Mesenteric fat pad (tissue), 1 donor: Measurements from ENCODE around the gene RTN4. TPM values are rescaled to one million over a fixed set of nuclear protein-coding genes. Genes with fewer than 3 reads are reported as not detected.

Source experiments
- DNase-seq: peaks from one replicate; pipeline ENCODE4 v3.0.0-alpha.2; 2020; ENCODE audit warnings: low spot score
- total RNA-seq: library from RNA; stranded (reverse); fragmentation: NEBNext Ultra II Directional; extraction: Animal tissue kit (Norgen Biotek cat#: 25700); gene quantifications from one replicate; pipeline ENCODE4 v1.2.1, GENCODE V29; 2021
- donor health status: DM: yes; HTN: yes; CAD: no.

RTN4 gene
- total RNA-seq, 1 donor from 2014 or later = 681 TPM

GRCh38 chr2:54975598-54976492 lies 74.4 kb downstream of the RTN4 start:
- DNase-seq = no peak

DNA sequence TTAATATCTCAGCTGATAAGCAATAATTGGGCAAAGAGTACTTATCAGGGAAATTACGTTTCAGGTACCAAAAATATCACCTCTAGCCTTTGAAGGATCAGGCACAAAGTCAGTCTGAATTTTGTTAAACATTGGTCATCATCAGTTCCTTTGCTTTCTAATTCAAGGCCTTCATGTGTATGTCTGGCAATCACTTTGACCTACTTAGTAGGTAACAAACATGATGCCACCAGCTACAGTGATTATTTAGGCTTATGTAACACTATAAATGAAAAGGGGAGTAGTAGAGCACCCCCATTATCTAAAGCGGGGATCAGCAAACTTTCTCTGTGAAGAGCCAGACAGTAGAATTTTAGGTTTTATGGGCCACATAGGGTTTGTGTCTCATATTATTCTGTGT lies 75.1 kb downstream of the RTN4 start:
- DNase-seq = no peak

DNA sequence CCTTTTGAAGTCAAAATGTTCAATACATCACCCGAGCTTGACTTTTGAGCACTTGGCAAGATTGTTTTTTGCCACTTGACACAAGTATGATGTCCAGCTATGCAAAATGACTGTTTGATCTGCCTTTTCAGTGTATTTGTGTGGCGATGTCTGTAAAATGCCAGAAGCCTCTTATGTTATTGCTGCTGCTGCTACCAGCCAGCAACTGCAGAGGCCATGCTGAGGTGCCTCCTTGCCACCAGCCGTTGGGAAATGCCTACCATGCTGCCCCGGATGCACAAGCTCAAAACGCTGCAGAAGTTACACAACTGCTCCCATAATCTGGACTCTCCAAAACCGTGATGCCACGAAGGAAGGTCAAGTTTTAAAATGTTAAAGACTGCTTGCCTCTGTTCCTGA lies 80.3 kb downstream of the RTN4 start:
- no peak for DNase-seq

DNA sequence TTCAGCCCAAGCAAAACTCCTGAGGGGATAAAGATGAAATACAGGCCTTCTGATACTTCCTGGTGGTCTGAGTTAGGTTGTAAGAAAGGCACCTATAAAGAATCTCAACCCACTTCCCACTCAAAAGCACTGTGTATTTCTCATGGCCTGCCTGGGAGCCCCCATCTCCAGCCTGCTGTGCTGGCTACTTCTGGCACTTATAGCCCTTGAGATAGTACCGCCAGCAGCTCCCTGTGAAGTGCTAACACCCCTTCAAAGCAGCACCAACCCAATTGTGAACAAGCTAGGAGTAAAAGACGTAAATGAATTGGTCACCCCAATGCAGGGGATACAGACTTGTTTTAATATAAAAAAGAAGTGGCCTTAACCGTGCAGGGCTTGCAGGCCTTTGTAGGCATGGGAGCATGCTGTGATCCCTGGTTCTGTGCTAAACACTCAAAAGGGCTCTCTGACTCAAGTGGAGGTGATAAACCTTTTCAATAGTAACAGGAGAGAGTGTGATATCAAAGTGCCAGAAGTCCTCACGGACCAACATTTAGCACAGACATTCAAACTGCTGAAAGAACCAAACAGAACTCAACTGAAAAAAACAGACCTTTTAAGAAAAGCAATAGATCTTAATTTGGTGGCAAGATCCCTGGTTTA lies 80.8 kb downstream of the RTN4 start:
- no peak for DNase-seq

DNA sequence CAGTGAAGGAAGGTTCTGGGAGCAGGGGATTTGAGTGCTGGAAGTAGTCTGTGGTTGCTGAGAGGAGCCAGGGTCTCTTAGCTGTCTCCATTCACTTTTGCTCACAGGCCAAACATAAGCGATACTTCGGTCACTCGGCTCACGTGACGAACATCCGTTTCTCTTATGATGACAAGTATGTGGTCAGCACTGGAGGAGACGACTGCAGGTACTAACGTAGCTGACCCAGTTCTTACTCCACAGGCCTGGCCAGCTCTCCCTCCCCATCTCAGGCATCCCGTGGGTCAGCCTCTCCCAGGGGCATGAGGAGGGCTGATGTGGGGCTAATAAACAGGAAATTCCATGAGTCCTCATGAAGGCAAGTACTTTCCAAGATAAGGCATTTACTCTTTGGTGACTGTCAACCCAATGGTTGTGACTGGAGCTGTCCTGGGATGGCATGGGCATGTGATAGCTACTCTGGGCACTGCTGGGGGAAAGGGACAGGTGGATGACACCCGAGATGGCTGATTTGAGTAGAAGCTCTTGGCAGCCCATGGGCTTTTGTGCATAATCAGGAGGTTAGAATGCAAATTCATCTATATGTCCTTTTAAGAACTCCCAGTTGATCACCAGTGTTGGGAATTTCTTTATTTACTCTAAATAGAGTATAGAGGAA lies 81.6 kb downstream of the RTN4 start:
- DNase-seq = no peak

GRCh38 chr2:54967759-54968365 lies 82.4 kb downstream of the RTN4 start:
- no peak for DNase-seq

GRCh38 chr2:54967269-54967668 lies 83.0 kb downstream of the RTN4 start:
- no peak for DNase-seq

- DNase-seq = no peak
These were observed 83.4 kb downstream of the RTN4 start for GRCh38 chr2:54966837-54967236.

DNA sequence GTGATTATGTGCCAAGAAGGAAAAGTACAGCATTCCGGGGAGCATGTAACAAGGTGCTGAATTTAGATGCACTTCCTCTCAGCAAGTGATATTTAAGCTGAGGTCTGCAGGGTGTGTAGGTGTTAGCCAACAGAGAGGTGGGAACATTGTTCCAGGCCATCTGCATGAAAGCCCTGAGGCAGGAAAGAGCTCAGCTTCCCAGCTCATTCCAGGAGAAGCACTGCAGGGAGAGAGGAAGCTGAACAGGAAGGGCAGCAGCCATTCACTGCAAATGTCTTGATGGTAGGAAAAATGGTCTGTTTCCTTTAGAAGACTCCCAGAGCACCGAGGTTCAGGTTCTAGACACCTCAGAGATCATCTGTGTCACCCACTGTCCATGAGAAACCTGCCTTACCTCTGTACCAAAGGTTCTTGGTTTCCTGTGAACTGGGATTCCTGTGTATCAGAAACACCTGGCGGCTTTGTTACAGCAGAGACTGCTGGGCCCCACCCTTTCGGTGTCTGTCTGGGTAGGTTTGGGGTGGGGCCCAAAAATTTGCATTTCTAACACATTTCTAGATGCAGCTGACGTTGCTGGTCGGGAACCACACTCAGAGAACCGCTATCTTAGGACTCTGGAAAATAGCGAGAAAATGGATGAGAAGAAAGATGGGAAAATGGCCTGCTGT lies 84.0 kb downstream of the RTN4 start:
- DNase-seq = no peak

- no peak for DNase-seq
These were observed 84.8 kb downstream of the RTN4 start for GRCh38 chr2:54965425-54965824.

- DNase-seq = no peak
These were observed 85.4 kb downstream of the RTN4 start for GRCh38 chr2:54964816-54965215.

GRCh38 chr2:54964271-54964670 lies 86.0 kb downstream of the RTN4 start:
- DNase-seq = no peak

- DNase-seq = no peak
These were observed 86.8 kb downstream of the RTN4 start for GRCh38 chr2:54963476-54963875.

DNA sequence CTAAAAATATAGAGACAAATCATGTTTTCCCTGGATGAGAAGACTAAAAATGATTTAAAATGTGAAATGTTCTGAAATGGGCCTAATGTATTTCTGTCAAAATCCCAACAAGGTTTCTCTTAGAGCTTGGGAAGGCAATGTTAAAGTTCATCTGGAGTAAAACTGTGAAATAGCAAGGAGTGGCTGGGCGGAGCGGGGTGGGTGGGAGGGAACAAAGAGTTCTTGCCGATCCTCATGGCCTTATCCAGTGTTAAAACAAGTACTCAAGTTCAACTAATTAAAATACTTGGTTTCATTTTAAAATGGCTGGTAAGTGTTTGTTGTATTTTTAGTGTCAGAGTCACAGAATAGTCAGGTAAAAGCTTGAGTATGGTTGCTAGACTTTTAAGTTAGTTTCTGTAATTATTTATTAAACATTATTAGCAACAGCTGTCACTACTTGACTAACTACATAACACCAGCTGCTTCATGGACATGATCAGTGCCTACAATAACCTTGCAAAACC lies 87.3 kb downstream of the RTN4 start:
- no peak for DNase-seq

GRCh38 chr2:54962511-54962910 lies 87.7 kb downstream of the RTN4 start:
- no peak for DNase-seq

DNA sequence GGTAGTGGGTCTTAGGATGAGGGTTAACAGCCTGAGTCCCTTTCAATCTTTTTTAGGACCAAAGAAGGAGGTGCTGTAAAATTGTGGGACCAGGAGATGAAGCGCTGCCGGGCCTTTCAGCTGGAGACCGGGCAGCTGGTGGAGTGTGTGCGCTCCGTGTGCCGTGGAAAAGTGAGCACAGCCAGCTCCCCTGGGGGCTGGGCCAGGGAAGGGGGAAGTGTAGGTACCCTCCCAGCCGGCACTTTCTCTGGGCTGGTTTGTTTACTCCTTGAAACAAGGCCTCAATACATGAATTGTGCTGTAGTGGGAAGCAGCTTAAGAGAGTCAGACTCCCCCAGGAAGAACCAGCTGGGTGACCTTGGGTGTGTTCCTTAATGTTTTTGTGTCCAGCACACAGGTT lies 90.1 kb downstream of the RTN4 start:
- no peak for DNase-seq

DNA sequence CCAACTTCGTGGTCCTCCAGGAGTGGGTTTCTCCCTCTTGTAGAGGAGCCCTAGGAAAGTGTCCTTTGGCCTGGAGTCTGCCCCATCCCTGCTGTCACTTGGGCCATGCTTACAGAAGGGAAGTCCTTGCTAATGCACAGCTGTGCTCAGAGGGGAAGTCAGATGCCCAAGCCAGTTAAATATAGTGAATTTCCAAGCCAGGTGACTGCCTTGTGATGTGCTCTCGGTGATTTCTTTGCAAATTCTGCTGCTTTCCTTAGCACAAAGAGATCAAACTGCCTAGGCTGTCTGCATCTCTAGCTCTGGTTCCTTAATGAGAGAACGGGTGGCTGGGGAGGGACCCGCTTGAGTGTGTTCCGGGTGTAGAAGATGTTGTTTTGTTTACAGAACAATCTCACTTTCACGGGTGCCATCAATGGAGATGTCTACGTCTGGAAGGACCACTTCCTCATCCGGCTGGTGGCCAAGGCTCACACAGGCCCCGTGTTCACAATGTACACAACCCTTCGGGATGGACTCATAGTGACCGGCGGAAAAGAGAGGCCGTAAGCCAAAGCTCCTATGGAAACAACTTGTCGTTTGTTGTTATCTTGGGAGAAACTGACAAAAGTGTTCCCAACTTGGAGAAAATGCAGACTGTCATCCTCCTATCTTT lies 91.4 kb downstream of the RTN4 start:
- no peak for DNase-seq

GRCh38 chr2:54957321-54957999 lies 92.8 kb downstream of the RTN4 start:
- no peak for DNase-seq

- DNase-seq = no peak
These were observed 94.1 kb downstream of the RTN4 start for GRCh38 chr2:54956111-54956627.
